HepG2 (cell line): Measurements from ENCODE around the gene DHRS13. TPM values are rescaled to one million over a fixed set of nuclear protein-coding genes. Genes with fewer than 3 reads are reported as not detected.
A peak's percentile ranks its signal among the peaks of the same experiment; 100 is the strongest.

Experiments
- ADNP ChIP-seq: sonication (generic); formaldehyde crosslinking; IDR thresholded peaks from 2 replicates; pipeline ENCODE4 v1.4.0; 2020; ENCODE audit warnings: missing genetic modification reagents
- ARID3A ChIP-seq: IDR thresholded peaks from 2 replicates; pipeline ENCODE4 v1.6.1; 2012; ENCODE audit warnings: low read depth, low read length, improper control_type of control experiment
- GABPB1 ChIP-seq: IDR thresholded peaks from 2 replicates; pipeline ENCODE4 v1.6.1; 2016; ENCODE audit warnings: mild to moderate bottlenecking, missing genetic modification reagents, moderate library complexity, missing compliant biosample characterization
- HDAC1 ChIP-seq: sonication (generic); formaldehyde crosslinking; IDR thresholded peaks from 2 replicates; pipeline ENCODE4 v1.5.1; 2020; ENCODE audit warnings: mild to moderate bottlenecking, missing genetic modification reagents
- MTA3 ChIP-seq: sonication (generic); formaldehyde crosslinking; IDR thresholded peaks from 2 replicates; pipeline ENCODE4 v1.4.0; 2020; ENCODE audit warnings: missing genetic modification reagents
- NCOA2 ChIP-seq: sonication (generic); formaldehyde crosslinking; IDR thresholded peaks from 2 replicates; pipeline ENCODE4 v1.8.0; 2022; ENCODE audit warnings: inconsistent platforms
- NFE2L2 ChIP-seq: fragments of 150-350 bp; IDR thresholded peaks from 2 replicates; pipeline ENCODE4 v1.6.1; 2014; ENCODE audit warnings: low read length
- NR1H2 ChIP-seq: sonication (generic); formaldehyde crosslinking; IDR thresholded peaks from 2 replicates; pipeline ENCODE4 v1.8.1; 2022; ENCODE audit warnings: low read depth, missing genetic modification reagents, borderline replicate concordance
- ONECUT2 ChIP-seq: sonication (generic); formaldehyde crosslinking; IDR thresholded peaks from 2 replicates; pipeline ENCODE4 v1.4.0; 2020; ENCODE audit warnings: missing genetic modification reagents
- SATB2 ChIP-seq: sonication (generic); formaldehyde crosslinking; IDR thresholded peaks from 2 replicates; pipeline ENCODE4 v1.5.0; 2020; ENCODE audit warnings: missing genetic modification reagents
- SIX4 ChIP-seq: sonication (generic); formaldehyde crosslinking; IDR thresholded peaks from 2 replicates; pipeline ENCODE4 v1.4.0; 2020; ENCODE audit warnings: missing genetic modification reagents
- TFDP2 ChIP-seq: sonication (generic); formaldehyde crosslinking; IDR thresholded peaks from 2 replicates; pipeline ENCODE4 v1.4.0; 2020; ENCODE audit warnings: missing genetic modification reagents
- TOPORS ChIP-seq: sonication (generic); formaldehyde crosslinking; IDR thresholded peaks from 2 replicates; pipeline ENCODE4 v1.8.0; 2023; ENCODE audit warnings: mild to moderate bottlenecking, missing genetic modification reagents
- ZFP36L1 ChIP-seq: sonication (generic); formaldehyde crosslinking; IDR thresholded peaks from 2 replicates; pipeline ENCODE4 v1.8.0; 2022; ENCODE audit warnings: mild to moderate bottlenecking, missing genetic modification reagents, moderate library complexity
- ZFP82 ChIP-seq: sonication (generic); formaldehyde crosslinking; IDR thresholded peaks from 2 replicates; pipeline ENCODE4 v1.5.1; 2020; ENCODE audit warnings: mild to moderate bottlenecking, missing genetic modification reagents, borderline replicate concordance
- ZIK1 ChIP-seq: sonication (generic); formaldehyde crosslinking; IDR thresholded peaks from 2 replicates; pipeline ENCODE4 v1.5.0; 2020; ENCODE audit warnings: mild to moderate bottlenecking, low read depth, missing genetic modification reagents, borderline replicate concordance
- ZNF569 ChIP-seq: sonication (generic); formaldehyde crosslinking; IDR thresholded peaks from 2 replicates; pipeline ENCODE4 v1.5.0; 2020; ENCODE audit warnings: mild to moderate bottlenecking, missing genetic modification reagents, moderate library complexity, borderline replicate concordance
- ZNF577 ChIP-seq: sonication (generic); formaldehyde crosslinking; IDR thresholded peaks from 2 replicates; pipeline ENCODE4 v1.4.0; 2020; ENCODE audit warnings: mild to moderate bottlenecking, low read depth, missing genetic modification reagents, borderline replicate concordance
- ZNF724P ChIP-seq: sonication (generic); formaldehyde crosslinking; IDR thresholded peaks from 2 replicates; pipeline ENCODE4 v1.8.0; 2022; ENCODE audit warnings: missing genetic modification reagents, borderline replicate concordance
- ZNF768 ChIP-seq: sonication (generic); formaldehyde crosslinking; IDR thresholded peaks from 2 replicates; pipeline ENCODE4 v1.4.0; 2020; ENCODE audit warnings: missing genetic modification reagents
- polyA plus RNA-seq, 8 experiments: library from polyadenylated mRNA; depleted of rRNA in 3 of 8; stranded (reverse) in 7 of 8; unstranded in 1 of 8; fragments of >200 nt; fragmentation: Illumina TruSeq in 4 of 8; extraction: Trizol in 4 of 8; gene quantifications; 2 replicates each; pipeline versions ENCODE4 v1.2.1 to v1.2.3, GENCODE V29; 2011 to 2016; ENCODE audit warnings: low read depth in 4 of 8, missing spikeins in 1 of 8, mixed read lengths in 1 of 8; ENCODE audit not compliant: insufficient read depth in 1 of 8
- total RNA-seq, 5 experiments: library from RNA; depleted of rRNA; stranded (reverse); fragments of >200 nt; fragmentation: Illumina TruSeq; extraction: Trizol; gene quantifications; 2 replicates each; pipeline ENCODE4 v1.2.3, GENCODE V29; 2016; ENCODE audit warnings: low read depth in 1 of 5
- TF ChIP-seq, protein P1 (sequence below): IDR thresholded peaks from 2 replicates; pipeline ENCODE4 v1.6.1; 2016; ENCODE audit warnings: mild to moderate bottlenecking
- TF ChIP-seq, protein P2 (sequence below): sonication (generic); formaldehyde crosslinking; conservative IDR thresholded peaks from 2 replicates; pipeline ENCODE4 v1.8.0; 2022; ENCODE audit warnings: missing genetic modification reagents

DHRS13 gene
- total and polyA plus RNA-seq, 2 of the 13 experiments (the other 11 are each of a cell fraction or from before 2014, with no cell fraction given) = 11.8 to 12.6 TPM

GRCh38 chr17:28854457-28855335 lies 48.2 kb downstream of the DHRS13 start, which contains the start of gene ERAL1 (continued):
- TF ChIP-seq NR1H2 = no peak
- TF ChIP-seq, protein P1, sequence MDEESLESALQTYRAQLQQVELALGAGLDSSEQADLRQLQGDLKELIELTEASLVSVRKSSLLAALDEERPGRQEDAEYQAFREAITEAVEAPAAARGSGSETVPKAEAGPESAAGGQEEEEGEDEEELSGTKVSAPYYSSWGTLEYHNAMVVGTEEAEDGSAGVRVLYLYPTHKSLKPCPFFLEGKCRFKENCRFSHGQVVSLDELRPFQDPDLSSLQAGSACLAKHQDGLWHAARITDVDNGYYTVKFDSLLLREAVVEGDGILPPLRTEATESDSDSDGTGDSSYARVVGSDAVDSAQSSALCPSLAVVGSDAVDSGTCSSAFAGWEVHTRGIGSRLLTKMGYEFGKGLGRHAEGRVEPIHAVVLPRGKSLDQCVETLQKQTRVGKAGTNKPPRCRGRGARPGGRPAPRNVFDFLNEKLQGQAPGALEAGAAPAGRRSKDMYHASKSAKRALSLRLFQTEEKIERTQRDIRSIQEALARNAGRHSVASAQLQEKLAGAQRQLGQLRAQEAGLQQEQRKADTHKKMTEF = peak; percentile 69
- TF ChIP-seq ZIK1 = peak; percentile 64; the same call in 1 of the 2 replicates
- TF ChIP-seq SATB2 (CRISPR knock-in tag) = no peak
- no peak for TF ChIP-seq ONECUT2 (CRISPR knock-in tag)
- no peak for TF ChIP-seq ZNF569 (CRISPR knock-in tag)
- no peak for TF ChIP-seq TOPORS (CRISPR knock-in tag)
- TF ChIP-seq TFDP2 (CRISPR knock-in tag) = peak; percentile 53
- peak; percentile 81 for TF ChIP-seq ZNF768 (CRISPR knock-in tag)
- TF ChIP-seq NCOA2 (CRISPR knock-in tag) = 0 out of 2 replicates have a peak, but pooled peaks have one; percentile 40
- TF ChIP-seq GABPB1 (CRISPR knock-in tag) = peak; percentile 73
- no peak for TF ChIP-seq ZFP82
- no peak for TF ChIP-seq ARID3A
- peak; percentile 77 for TF ChIP-seq HDAC1
- TF ChIP-seq ADNP (CRISPR knock-in tag) = no peak
- TF ChIP-seq ZFP36L1 (CRISPR knock-in tag) = no peak
- TF ChIP-seq ZNF577 (CRISPR knock-in tag) = no peak
- 0 out of 2 replicates have a peak, but pooled peaks have one; percentile 44 for TF ChIP-seq ZNF724P (CRISPR knock-in tag)
- TF ChIP-seq, protein P2, sequence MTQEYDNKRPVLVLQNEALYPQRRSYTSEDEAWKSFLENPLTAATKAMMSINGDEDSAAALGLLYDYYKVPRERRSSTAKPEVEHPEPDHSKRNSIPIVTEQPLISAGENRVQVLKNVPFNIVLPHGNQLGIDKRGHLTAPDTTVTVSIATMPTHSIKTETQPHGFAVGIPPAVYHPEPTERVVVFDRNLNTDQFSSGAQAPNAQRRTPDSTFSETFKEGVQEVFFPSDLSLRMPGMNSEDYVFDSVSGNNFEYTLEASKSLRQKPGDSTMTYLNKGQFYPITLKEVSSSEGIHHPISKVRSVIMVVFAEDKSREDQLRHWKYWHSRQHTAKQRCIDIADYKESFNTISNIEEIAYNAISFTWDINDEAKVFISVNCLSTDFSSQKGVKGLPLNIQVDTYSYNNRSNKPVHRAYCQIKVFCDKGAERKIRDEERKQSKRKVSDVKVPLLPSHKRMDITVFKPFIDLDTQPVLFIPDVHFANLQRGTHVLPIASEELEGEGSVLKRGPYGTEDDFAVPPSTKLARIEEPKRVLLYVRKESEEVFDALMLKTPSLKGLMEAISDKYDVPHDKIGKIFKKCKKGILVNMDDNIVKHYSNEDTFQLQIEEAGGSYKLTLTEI (CRISPR knock-in tag) = no peak
- TF ChIP-seq NFE2L2 = no peak
- no peak for TF ChIP-seq MTA3 (CRISPR knock-in tag)
- no peak for TF ChIP-seq SIX4 (CRISPR knock-in tag)
